ENCODE measurements around the gene HES7.
"Not testable (repeated sequence)": the region's sequence is repeated elsewhere in the genome, so short reads cannot be mapped to it uniquely, and the experiment has no call there.

The HES7 gene

DNA sequence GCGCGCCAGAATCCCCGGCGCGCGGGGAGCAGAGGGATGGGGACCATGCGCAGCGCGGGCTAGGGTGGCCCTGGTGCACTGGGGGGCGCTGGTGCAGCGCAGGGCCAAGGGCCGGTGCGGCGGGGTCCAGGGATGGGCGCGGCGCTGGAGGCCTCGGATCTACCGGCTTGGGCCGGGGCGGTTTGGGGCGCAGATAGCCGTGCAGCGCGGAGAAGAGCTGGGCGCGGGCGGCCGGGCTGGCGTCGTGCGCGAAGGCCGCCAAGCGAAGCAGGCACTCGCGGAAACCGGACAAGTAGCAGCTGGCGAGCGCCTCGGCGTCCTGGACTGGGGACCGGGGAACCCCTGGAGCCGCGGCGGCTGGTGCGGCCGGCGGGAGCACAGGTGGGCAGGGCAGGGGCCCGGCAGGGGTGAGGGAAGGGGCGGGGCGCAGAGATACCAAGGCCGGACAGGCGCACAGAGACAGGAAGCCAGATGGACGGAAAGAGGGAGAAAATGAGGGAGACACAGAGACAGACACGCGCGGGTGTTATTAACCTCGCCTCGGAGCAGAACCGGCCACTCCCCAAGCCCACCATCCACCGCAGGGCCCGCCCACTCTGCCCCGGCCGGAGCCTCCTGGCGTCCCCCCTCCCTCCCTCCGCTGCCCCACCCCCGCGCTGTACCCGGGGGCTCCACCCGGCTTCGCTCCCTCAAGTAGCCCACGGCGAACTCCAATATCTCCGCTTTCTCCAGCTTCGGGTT lies 2.1 kb downstream of the HES7 start:
- DNase-seq = peak in 1 of 2 donors; percentile 53

DNA sequence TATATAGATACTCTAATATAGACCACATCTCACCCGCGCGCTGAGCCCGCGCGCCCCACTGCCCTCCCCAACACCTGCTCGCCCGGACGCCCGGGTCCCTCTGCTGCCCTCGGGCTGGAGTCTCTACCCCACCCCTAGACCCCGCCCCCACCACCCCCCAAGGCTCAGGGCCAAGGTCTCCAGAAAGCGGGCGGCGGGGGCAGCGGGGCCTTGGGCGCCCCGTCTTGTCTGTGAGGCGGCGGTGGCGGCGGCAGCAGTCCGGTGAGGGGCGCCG lies 2.6 kb downstream of the HES7 start:
- no peak for DNase-seq

DNA sequence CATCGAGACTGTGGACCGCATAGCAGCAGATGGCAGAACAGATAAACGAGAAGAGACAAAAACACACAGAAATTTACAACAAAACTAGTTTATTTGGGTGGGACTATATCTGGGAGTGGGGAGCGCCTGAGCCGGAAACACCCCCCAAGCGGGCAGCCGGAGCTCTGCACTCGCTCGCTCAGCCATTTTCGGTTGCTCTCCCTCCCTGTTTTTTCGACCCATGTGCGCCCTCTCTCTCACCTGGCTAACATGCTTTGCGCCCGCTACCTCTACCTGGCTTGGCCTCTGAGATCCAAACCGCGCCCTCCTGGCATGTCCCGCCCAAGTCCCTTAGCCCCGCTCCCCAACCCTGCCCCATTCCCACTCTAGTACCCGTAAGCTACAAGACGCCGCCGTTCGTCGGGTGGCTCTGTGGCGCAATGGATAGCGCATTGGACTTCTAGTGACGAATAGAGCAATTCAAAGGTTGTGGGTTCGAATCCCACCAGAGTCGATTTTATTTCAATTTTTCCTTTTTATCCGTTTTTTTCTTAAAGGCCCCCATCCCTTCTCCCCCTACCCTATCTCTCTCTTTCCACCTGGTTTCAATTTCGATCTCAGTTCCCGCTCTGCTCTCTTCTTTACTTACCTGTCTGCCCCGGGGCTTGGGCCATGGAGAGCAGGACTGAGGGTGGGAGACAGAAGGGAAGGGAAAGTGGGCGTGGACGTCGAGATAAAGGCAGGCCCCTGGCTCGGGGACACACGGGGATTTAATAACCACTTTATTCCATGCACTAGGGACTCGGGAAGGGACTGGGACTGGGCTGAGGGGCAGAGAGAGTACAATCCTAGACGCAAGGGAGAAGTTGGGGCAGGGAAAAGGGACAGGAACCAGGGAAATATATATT lies 3.1 kb downstream of the HES7 start:
- DNase-seq = peak; percentile 72 to 79

DNA sequence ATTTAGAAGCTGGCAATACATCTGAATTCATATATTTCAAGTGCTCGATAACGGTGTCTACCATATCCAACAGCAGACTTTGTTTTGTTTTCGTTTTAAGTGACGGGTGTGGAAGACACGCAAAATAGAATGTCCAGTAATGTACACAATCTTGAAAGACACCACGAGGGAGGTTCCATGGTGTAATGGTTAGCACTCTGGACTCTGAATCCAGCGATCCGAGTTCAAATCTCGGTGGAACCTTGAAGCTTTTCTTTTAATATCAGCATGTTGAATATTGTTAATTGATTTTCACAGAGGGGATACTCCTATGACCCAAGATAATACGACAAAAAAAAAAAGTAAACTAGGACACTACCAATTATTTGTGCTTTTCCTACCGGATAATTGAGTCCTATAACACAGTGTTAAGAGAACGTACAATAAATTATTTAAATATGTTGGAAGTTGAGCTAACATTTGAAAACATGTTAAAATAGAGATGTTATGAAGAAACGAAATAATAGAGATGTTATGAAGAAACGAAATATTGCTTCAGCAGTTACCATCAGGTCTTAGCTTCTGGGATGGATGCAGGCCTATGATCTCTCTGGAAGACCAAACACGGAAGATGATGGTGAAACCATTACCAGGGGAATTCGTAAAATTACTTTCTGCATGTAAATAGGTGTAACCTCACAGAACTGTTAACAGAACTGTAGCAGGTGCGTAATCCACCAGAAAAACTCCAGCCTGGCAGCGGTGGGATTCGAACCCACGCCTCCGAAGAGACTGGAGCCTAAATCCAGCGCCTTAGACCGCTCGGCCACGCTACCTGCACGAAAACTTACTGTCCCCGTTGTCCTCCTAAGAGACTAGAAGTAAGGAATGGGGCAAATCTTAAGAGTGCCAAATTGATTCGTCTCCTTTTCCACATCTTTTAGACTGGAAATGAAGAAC lies 4.1 kb downstream of the HES7 start:
- DNase-seq = peak; percentile 87 to 95

DNA sequence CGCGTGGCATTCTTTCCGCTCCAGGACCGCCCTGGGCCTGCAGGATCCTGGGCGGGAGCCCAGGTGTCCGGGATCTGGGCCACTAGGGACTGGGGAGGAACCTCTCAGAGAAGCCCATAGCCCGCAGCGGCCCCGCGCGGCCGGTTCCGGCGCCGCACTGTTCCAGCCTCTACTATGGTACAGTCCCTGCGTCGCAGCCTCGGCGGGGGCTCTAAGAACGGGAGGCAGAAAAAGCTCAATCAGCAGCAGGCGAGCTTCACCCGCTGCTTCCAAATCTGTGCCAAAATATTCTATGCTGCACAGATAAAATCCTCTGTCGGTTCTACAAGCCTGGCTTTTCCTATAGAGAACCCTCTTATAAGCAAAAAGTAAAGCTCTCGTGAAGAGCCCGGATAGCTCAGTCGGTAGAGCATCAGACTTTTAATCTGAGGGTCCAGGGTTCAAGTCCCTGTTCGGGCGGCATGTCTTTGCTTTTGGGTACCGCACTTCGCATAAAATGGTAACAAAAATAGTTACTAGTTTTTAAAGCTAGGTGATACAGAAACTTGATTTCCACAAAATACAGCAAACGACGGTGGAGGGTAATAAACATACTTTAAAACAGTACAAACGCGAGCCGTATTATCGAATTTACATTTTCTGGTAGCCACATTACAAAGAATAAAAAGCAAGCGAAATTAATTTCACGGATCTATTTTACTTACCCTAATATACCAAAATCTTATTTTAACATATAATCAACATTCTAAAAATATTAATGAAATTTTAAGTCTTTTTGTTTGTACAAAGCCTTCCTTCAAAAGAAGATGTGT lies 4.9 kb downstream of the HES7 start:
- DNase-seq = peak; percentile 85 to 92

DNA sequence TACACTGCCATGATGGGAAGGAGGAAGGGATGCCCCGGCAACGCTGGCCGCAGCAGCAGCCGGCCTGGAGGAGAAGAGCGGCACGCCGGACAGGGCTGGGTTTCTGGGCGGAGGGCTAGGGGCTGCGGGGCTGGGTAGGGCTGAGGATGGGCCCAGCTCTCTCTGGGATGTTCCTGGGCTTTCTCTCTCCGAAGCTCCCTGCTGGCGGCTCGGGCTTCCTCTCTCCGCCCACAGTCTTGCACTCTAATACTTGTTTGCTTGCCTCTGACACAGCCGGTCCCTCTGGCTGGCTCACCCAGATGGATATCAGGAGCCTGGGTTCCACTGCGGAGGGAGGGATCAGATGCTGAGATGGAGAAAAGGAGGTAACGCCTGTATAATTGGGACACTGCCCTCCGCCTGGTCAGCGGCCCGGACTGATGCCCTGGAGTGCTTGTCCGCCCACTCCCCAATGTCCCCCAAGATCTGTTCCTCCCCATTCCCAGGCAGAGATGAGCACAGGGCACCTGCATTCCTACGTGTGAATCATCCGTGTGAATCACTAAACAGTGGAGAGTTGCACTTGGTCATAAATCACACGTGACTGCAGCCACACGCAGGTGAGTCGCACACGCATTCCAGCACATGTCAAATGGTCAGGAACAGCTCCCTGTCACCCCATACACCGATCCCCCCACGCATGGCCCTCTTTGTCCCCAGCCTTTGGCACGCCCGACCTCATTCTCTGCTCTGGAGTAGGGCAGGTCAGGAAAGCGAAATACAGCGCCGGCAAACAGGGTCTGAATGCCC lies 5.7 kb downstream of the HES7 start, which contains the start of gene ALOXE3:
TSS of gene ALOXE3 (minus strand) at position 535 of the 789 bp plus-strand sequence. CDS start at position 11, 524 bp downstream.
- no peak for DNase-seq

DNA sequence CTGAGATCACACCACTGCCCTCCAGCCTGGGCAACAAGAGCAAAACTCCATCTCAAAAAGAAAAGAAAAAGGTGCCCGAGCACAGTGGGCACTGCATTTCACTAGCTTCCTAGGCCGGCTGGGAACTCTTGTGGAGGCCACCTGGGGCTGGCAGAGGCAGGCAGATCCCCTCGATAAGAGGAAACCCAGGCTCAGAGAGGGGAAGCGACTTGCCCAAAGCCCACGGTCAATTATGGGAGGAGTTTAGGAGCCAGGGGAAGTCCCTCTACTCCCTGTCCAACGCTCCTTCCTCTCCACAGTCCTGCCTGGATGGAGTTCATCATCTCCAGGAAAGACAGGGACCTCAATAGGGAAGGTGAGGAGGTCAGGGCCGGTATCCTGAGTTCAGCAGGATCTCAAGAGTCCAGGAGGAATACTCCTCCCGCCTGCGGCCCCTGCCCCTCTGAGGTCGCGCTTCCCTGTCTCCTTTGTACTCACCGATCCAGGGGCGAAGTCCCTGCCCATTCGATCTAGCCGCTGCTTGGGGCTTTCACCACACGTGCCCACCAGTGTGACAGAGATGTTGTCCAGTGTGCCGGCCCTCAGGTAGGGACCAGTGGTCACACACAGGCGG lies 6.4 kb downstream of the HES7 start:
- DNase-seq = no peak

DNA sequence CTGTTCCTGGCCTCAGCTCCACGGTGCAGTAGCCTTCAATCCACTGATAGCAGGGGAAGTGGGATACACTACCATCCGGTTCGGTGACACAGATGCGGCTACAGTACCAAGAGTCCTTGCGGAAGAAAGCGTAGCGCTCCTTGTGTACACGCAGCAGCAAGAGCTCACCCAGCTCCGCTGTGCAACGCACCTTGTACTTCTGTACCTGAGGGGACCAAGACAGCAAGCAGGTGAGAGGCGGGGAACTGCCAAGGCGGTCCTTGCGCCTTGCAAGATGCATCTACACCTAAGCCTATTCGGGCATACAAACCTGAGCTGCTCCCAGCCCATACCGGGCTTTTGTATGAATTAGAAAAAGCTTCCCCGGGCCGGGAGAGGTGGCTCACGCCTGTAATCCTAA lies 7.1 kb downstream of the HES7 start:
- DNase-seq = no peak

DNA sequence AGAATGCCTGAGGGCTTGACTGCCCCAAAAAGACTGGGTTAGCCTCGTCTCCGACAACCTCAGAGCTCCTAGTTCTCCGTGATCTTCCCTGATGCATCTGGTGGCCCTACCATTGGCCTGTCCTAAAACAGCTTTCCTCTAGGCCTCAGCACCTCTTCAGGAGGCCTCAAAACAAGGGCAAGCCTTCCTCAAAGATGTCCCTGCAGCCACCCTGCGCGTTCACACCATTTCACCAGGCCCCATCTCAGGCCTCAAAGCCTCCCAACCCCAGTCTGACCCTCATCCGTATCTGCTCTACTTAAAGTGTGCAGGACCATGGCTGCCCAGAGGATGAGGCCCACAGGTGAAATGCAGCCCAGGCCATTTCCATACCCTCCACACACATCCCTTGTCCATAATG lies 13.0 kb downstream of the HES7 start:
- no peak for DNase-seq

DNA sequence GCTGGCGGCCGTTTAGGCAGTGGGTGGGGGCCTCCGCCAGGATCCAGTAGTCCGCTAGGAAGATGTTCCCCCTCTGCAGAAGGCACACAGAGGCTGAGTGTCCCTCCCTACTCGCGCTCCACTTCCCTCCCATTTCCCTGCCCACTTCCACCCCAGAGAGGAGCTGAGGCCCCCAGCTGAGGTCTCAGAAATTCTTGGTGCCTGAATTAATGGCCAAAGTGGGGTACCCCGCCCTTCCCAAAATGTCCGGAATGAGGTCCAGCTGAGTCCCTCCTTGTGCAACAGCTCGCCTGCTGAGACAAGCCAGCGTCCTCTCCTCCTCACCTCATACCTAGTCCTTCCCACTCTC lies 13.5 kb downstream of the HES7 start:
- no peak for DNase-seq

DNA sequence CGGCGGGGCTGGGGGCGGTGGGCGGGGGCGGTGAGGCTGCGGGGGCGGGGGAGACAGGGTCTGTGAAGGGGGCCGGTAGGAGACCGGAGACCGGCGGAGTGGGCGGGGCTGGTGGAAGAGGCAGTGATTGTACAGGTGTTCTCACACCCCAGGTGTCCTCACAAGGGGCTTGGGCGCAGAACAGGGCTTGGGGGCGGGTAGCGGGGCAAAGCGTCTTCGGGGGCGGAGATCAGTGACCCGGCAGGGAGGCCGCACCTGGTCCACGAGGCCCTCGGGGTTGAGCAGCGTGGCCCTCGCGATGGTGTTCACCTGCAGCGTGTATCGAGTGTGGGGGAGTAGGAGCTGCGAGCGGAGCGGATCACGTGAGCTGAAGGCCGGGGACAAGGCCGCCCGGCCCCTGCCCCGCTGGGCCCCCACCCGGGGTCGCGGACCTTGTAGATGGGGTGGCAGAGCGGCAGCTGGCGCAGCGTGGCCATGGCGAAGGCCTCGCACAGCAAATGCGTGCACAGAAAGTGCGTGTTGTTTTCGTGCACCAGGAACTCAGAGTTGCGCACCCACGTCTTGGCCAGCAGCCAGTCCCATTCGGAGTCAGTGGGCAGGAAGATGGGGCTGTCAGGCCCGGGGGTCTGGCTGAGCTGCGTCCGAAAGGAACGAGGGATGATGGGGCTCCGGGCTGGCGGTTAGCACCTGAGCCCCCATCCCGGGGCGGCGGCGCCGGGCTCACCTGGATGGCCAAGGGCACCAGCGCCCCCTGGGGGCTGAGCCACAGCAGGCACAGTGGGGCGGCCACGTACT lies 14.0 kb downstream of the HES7 start:
- DNase-seq = peak; percentile 77 to 81

DNA sequence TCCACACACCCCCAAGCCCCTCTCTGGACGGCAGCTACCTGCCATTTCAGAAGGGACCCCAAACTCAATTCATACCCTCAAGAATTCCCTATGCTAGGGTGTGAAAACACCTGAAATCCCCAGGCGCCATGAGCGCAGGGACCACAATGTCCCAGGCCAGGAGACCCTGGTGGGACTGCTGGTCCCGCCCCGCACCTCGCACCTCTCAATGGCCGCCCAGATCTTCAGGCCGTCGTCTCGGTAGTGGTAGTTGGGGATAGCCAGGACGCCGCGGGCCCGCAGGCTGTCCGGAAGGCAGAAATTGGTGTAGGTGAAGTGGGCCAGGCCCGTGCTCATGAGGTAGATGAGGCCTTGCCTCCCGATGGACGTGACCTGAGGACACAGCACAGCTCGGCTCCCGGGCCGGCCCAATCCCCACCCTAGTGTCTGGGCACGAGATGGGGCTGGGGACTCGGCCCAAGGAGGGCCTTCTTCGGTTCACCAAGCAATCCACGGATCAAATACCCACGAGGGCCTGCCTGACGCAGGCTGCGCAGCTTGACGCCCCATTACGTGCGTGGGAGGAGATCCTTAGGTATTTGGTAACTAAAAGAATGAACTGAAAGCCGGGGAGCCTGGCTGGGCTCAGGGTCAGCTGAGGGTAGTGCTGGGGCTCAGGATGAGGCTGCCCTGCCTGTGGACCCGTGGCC lies 14.8 kb downstream of the HES7 start:
- no peak for DNase-seq

DNA sequence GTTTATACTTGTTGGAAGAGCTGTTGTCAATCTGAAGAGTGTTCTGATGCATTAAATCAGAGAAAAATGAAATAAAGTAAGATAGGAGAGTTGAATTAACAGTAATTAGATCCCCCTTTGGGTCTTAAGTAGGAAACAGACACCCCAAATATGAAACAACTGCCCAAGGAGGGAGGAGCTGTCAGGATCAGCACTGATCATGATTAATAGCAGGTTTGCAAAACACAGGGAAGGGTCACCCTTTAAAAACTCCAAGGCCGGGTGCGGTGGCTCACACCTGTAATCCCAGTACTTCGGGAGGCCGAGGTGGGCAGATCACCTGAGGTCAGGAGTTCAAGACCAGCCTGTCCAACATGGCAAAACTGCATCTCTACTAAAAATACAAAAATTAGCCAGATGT lies 16.9 kb downstream of the HES7 start:
- DNase-seq = not testable (repeated sequence)

DNA sequence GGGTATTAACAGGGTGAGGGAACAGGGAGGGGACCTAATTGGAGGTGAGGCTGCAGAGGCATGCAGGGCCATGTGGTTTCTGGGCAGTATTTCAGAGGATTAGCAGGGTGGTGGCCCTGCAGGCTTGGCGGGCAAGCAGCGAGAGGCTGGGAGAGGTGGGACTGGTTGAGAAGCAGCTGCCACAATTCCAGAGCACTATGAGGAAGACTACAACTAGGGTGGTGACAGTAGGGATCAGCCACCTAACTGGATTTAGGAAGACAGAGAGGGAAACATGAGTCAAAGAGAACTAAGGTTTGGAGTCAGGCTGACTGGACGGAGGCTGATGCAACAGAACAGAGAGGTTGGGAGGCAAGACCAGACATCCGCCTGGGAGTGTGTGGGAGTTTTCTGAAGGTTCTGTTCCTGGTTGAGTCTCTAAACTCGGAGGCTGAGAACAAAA lies 17.9 kb downstream of the HES7 start:
- DNase-seq = no peak

DNA sequence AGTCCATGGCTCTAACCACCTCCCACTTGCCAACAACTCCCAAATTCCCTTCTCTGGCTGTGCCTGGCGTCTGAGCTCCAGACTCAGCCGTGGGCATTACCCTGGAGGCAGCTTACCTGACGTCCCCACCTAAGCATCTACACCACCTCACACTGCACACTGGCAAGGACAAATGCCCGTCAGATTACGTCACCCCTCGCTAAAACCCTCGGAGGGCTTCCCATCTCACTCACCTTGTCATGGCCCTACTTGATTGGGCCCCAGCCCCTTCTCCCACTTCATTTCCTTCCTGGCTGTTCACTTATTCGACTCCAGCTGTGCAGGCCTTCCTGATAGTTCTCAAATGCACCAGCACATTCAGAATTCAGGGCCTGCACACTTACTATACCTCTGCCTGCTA lies 19.0 kb downstream of the HES7 start:
- DNase-seq = no peak

DNA sequence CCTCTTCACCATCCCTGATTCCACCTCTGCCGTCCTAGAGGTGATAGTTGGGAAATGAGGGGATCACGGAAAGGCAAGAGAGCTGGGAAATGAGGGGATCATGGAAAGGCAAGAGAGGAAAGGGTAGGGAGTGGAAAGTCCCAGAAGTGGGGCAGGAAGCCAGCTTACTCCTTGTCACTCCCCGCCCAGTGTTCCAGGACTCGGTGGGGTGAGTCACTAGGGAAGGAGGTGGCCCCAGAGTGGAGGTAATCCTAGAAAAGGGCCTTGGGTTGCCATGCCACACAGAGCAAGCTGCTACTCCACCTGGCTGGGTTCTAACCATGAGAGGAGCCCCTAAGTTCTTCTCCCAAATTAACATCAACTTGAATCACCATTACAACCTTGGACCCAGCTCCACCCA lies 20.4 kb downstream of the HES7 start:
- DNase-seq = no peak

DNA sequence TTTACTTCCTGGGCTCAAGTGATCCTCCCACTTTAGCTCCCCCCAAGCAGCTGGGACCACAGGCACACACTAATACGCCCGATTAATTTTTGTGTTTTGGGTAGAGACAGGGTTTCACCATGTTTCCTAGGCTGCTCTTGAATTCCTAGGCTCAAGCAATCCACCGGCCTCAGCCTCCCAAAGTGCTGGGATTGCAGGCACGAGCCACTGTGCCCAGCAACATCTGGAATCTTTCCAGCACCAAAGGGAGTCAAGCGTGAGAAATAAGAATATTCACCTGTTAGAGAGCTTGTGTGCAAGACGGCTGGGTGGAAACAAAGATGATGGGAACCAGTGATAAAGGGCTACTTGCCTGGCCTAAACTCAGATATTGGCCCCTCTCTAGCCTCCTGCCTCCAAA lies 22.2 kb downstream of the HES7 start:
- no peak for DNase-seq

DNA sequence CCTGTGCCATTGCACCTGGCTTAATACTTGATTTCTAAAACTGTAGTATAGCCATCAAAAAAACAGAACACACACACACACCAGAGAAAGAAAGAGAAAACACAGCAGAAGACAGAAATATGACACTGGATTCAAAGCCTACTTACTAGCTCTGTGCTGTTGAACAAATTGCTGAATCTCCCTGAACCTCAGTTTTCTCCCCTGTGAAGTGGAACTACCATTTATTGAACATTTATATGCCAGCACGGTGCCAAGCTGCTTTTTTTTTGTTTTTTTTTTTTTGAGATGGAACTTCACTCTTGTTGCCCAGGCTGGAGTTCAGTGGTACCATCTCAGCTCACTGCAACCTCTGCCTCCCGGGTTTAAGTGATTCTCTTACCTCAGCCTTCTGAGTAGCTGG lies 23.1 kb downstream of the HES7 start:
- DNase-seq = no peak

DNA sequence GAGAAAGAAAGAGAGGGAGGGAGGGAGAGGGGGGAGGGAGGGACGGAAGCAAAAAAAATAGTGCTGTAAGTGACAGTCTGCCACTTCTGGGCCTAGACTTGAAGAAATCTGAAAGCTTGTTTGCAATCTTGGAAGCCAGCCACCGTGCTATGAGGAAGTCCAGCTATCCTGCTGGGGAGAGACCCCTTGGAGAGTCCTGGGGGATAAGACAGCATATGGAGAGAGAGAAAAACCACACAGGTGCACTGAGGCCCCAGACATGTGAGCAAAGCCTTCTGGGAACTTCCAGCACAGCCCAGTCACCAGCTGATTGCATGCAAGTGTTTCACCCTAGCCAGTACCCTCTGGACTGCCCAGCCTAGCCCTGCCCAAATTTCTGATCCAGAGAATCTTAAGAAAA lies 23.8 kb downstream of the HES7 start:
- DNase-seq = no peak

DNA sequence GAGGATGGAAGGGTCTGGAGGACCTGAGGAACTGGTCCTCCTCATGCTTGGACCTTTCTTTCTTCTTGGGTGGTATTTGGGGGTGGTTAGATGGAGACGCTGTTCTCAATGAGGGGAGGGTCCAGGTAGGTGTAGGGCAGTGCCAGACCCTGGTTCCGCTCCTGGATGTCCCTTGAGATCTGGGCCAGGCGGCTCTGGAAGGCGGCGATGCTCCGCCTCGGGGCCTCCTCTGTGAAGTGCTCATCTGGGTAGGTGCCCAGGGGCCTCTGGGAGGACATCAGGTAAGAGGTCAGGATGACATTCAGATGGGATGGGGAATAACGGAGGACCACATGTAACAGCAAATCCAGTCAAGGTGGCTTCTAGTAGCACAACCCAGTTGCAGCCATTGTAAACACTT lies 27.4 kb downstream of the HES7 start:
- no peak for DNase-seq

Data from CD4-positive, alpha-beta T cell treated with Interleukin-4 for 1 hour (primary cell).